ENCODE data around the gene FILIP1L. TPM values are rescaled to one million over a fixed set of nuclear protein-coding genes. Genes with fewer than 3 reads are reported as not detected.

The FILIP1L gene
- total RNA-seq, 1 experiment from 2014 or later, result 15.5 TPM

GRCh38 chr3:100018806-100019205 is 95.5 kb downstream of the FILIP1L start:
- Mint-ChIP-seq H3K27me3 (ENCODE audit: insufficient read depth, unreplicated experiment) (no peaks in the 10 kb centered on the region), H3K4me1 (ENCODE audit: low read depth, unreplicated experiment) (peaks cover 13% of the 10 kb centered on the region), H3K36me3 (ENCODE audit: insufficient read depth, unreplicated experiment) (no peaks in the 10 kb centered on the region), H3K4me3 (ENCODE audit: unreplicated experiment) (no peak overlapping the region), H3K9me3 (ENCODE audit: unreplicated experiment) (peaks cover 7% of the 10 kb centered on the region), H3K27ac (ENCODE audit: unreplicated experiment) (no peak overlapping the region)
- CTCF ChIA-PET, result no interaction called here
- H3K4me3 ChIP-seq (ENCODE audit: low read depth, low read length), result no peak overlapping the region
- peaks cover 6% of the 10 kb centered on the region; the same call in 1 of the 2 replicates for H3K9me3 ChIP-seq
- no peaks in the 10 kb centered on the region for H3K27me3 ChIP-seq (replicated peaks; ENCODE audit: control insufficient read depth, insufficient read depth, low read length)
- TF ChIP-seq CTCF (IDR thresholded peaks at IDR 0.05; ENCODE audit: insufficient read depth in 1 of 2, low read depth in 1 of 2, low read length in 1 of 2, severe bottlenecking in 1 of 2, unreplicated experiment in 1 of 2), result no peak
- POLR2A ChIA-PET, result no interaction called here
- BruUV-seq (replicated peaks), result no TSS peak
- no peaks in the 10 kb centered on the region for H3K36me3 ChIP-seq (ENCODE audit: control insufficient read depth, insufficient read depth, low read length)
- no peak for DNase-seq
- H3K4me1 ChIP-seq, result peaks cover 8% of the 10 kb centered on the region
- intact Hi-C loops (cut with micrococcal nuclease; ENCODE audit: unreplicated experiment), result no loop called here

GRCh38 chr3:100010087-100010417 is 104.2 kb downstream of the FILIP1L start:
- Mint-ChIP-seq H3K36me3 (ENCODE audit: insufficient read depth, unreplicated experiment) (no peaks in the 10 kb centered on the region), H3K27ac (ENCODE audit: unreplicated experiment) (no peak overlapping the region), H3K9me3 (ENCODE audit: unreplicated experiment) (peaks cover 5% of the 10 kb centered on the region), H3K27me3 (ENCODE audit: insufficient read depth, unreplicated experiment) (no peaks in the 10 kb centered on the region), H3K4me3 (ENCODE audit: unreplicated experiment) (no peak overlapping the region), H3K4me1 (ENCODE audit: low read depth, unreplicated experiment) (peaks cover 23% of the 10 kb centered on the region)
- intact Hi-C loops (cut with micrococcal nuclease; ENCODE audit: unreplicated experiment), result no loop called here
- POLR2A ChIA-PET, result no interaction called here
- no peak for TF ChIP-seq CTCF (IDR thresholded peaks at IDR 0.05; ENCODE audit: insufficient read depth in 1 of 2, low read depth in 1 of 2, low read length in 1 of 2, severe bottlenecking in 1 of 2, unreplicated experiment in 1 of 2)
- CTCF ChIA-PET, result no interaction called here
- BruUV-seq (replicated peaks), result no TSS peak
- no peak for DNase-seq
- Histone ChIP-seq H3K4me3 (ENCODE audit: low read depth, low read length) (no peak overlapping the region), H3K27me3 (replicated peaks; ENCODE audit: control insufficient read depth, insufficient read depth, low read length) (no peaks in the 10 kb centered on the region), H3K4me1 (peaks cover 18% of the 10 kb centered on the region), H3K9me3 (peaks cover 1% of the 10 kb centered on the region; the same call in 1 of the 2 replicates), H3K36me3 (ENCODE audit: control insufficient read depth, insufficient read depth, low read length) (no peaks in the 10 kb centered on the region)

GRCh38 chr3:100009276-100010086 is 104.8 kb downstream of the FILIP1L start:
- intact Hi-C loops (cut with micrococcal nuclease; ENCODE audit: unreplicated experiment), result no loop called here
- H3K36me3 Mint-ChIP-seq (ENCODE audit: insufficient read depth, unreplicated experiment), result no peaks in the 10 kb centered on the region
- POLR2A ChIA-PET, result no interaction called here
- H3K4me1 ChIP-seq, result peaks cover 18% of the 10 kb centered on the region
- CTCF ChIA-PET, result no interaction called here
- H3K4me3 Mint-ChIP-seq (ENCODE audit: unreplicated experiment), result no peak overlapping the region
- no peak for DNase-seq
- no peaks in the 10 kb centered on the region for H3K27me3 ChIP-seq (replicated peaks; ENCODE audit: control insufficient read depth, insufficient read depth, low read length)
- no peaks in the 10 kb centered on the region for H3K9me3 Mint-ChIP-seq (ENCODE audit: unreplicated experiment)
- TF ChIP-seq CTCF (IDR thresholded peaks at IDR 0.05; ENCODE audit: insufficient read depth in 1 of 2, low read depth in 1 of 2, low read length in 1 of 2, severe bottlenecking in 1 of 2, unreplicated experiment in 1 of 2), result no peak
- no peaks in the 10 kb centered on the region for H3K36me3 ChIP-seq (ENCODE audit: control insufficient read depth, insufficient read depth, low read length)
- H3K4me3 ChIP-seq (ENCODE audit: low read depth, low read length), result no peak overlapping the region
- no peaks in the 10 kb centered on the region for H3K27me3 Mint-ChIP-seq (ENCODE audit: insufficient read depth, unreplicated experiment)
- no peak overlapping the region for H3K27ac Mint-ChIP-seq (ENCODE audit: unreplicated experiment)
- peaks cover 27% of the 10 kb centered on the region for H3K4me1 Mint-ChIP-seq (ENCODE audit: low read depth, unreplicated experiment)
- BruUV-seq (replicated peaks), result no TSS peak
- no peaks in the 10 kb centered on the region for H3K9me3 ChIP-seq
